DOHH2 (cell line): ENCODE data around the gene ALK.

Experiments used
- H3F3A ChIP-seq: fragments of 200-600 bp; sonication (generic), shearing (Covaris generic); 2 replicates; pipeline ENCODE4 v1.6.0; 2016; ENCODE audit warnings: antibody characterized with exemption, mild to moderate bottlenecking; ENCODE audit not compliant: control insufficient read depth, insufficient read depth
- H3K27ac ChIP-seq: fragments of 200-600 bp; sonication (generic); 2 replicates; pipeline ENCODE4 v1.5.1; 2014; ENCODE audit warnings: low read depth, mild to moderate bottlenecking, low read length, moderate library complexity
- H3K27me3 ChIP-seq: fragments of 200-600 bp; sonication (generic); 2 replicates; pipeline ENCODE4 v1.6.1; 2014; ENCODE audit warnings: mild to moderate bottlenecking, low read length, mixed read lengths; ENCODE audit not compliant: control insufficient read depth
- H3K36me3 ChIP-seq: fragments of 200-600 bp; sonication (generic); 2 replicates; pipeline ENCODE4 v1.6.1; 2014; ENCODE audit warnings: mild to moderate bottlenecking, low read length, moderate library complexity, mixed read lengths; ENCODE audit not compliant: control insufficient read depth
- H3K4me1 ChIP-seq: fragments of 200-600 bp; sonication (generic); 2 replicates; pipeline ENCODE4 v1.6.1; 2014; ENCODE audit warnings: mild to moderate bottlenecking, low read length, mixed read lengths; ENCODE audit not compliant: control insufficient read depth
- H3K4me2 ChIP-seq: fragments of 200-600 bp; sonication (generic); 2 replicates; pipeline ENCODE4 v1.6.0; 2014; ENCODE audit warnings: mild to moderate bottlenecking, low read length, moderate library complexity
- H3K4me3 ChIP-seq: fragments of 200-600 bp; sonication (generic); 2 replicates; pipeline ENCODE4 v1.5.1; 2014; ENCODE audit warnings: mild to moderate bottlenecking, low read length, mixed read lengths
- H3K79me2 ChIP-seq: fragments of 200-600 bp; sonication (generic); 2 replicates; pipeline ENCODE4 v1.6.1; 2014; ENCODE audit warnings: mild to moderate bottlenecking, low read length, mixed read lengths; ENCODE audit not compliant: control insufficient read depth
- H3K9me2 ChIP-seq: fragments of 200-600 bp; sonication (generic); replicated peaks from 2 replicates; pipeline ENCODE4 v1.6.1; 2014; ENCODE audit warnings: mild to moderate bottlenecking, low read length, mixed read lengths; ENCODE audit not compliant: control insufficient read depth
- H3K9me3 ChIP-seq: fragments of 200-600 bp; sonication (generic); 2 replicates; pipeline ENCODE4 v1.6.1; 2014; ENCODE audit warnings: antibody characterized with exemption, low read length, mixed read lengths; ENCODE audit not compliant: control insufficient read depth, insufficient read depth
- H4K20me1 ChIP-seq: fragments of 200-600 bp; sonication (generic); 2 replicates; pipeline ENCODE4 v1.6.0; 2014; ENCODE audit warnings: low read depth, mild to moderate bottlenecking, antibody characterized with exemption, low read length, moderate library complexity; ENCODE audit not compliant: control insufficient read depth, insufficient read depth
- EZH2phosphoT487 ChIP-seq: fragments of 200-600 bp; sonication (generic); IDR thresholded peaks from 2 replicates; pipeline ENCODE4 v1.6.1; 2017; ENCODE audit warnings: borderline replicate concordance, mild to moderate bottlenecking, antibody characterized with exemption, low read length, moderate library complexity, mixed read lengths
- TF ChIP-seq, protein P1 (sequence below): fragments of 200-600 bp; sonication (generic); IDR thresholded peaks from one replicate; pipeline ENCODE4 v1.5.1; 2014; ENCODE audit warnings: antibody characterized with exemption, mild to moderate bottlenecking, low read depth, low read length; ENCODE audit not compliant: poor library complexity, severe bottlenecking

Gene ALK

DNA sequence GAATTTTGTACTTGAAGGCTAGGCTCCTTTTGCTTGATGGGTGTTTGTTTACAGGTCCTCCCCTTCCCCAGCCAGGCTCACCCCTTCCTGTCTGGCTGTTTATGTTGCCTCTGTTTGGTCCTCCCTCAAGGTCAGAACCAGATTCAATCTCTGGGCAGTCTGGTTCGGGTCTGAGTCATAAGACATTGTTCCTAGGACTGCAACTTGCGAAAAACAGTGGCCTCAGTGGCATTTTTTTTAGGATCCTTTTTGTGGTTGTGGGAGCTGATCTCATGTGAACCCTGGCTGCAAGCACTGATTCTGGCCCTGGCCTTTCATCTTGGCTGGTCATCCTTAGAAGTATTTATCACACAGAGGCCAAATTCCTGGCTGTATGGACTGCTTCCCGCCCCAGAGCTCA is 435.8 kb downstream of the ALK start:
- Histone ChIP-seq H3K4me1 (no peaks in the 10 kb centered on the region), H3K27me3 (peaks cover 8% of the 10 kb centered on the region; the same call in 1 of the 2 replicates), H3K4me3 (no peak overlapping the region), H3K79me2 (no peaks in the 10 kb centered on the region), H3K4me2 (no peak overlapping the region), H4K20me1 (no peaks in the 10 kb centered on the region), H3F3A (no peaks in the 10 kb centered on the region), H3K9me3 (no peaks in the 10 kb centered on the region), H3K9me2 (no peaks in the 10 kb centered on the region), H3K36me3 (no peaks in the 10 kb centered on the region), H3K27ac (no peak overlapping the region)
- TF ChIP-seq EZH2phosphoT487 = no peak
- TF ChIP-seq, protein P1, sequence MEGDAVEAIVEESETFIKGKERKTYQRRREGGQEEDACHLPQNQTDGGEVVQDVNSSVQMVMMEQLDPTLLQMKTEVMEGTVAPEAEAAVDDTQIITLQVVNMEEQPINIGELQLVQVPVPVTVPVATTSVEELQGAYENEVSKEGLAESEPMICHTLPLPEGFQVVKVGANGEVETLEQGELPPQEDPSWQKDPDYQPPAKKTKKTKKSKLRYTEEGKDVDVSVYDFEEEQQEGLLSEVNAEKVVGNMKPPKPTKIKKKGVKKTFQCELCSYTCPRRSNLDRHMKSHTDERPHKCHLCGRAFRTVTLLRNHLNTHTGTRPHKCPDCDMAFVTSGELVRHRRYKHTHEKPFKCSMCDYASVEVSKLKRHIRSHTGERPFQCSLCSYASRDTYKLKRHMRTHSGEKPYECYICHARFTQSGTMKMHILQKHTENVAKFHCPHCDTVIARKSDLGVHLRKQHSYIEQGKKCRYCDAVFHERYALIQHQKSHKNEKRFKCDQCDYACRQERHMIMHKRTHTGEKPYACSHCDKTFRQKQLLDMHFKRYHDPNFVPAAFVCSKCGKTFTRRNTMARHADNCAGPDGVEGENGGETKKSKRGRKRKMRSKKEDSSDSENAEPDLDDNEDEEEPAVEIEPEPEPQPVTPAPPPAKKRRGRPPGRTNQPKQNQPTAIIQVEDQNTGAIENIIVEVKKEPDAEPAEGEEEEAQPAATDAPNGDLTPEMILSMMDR = no peak

DNA sequence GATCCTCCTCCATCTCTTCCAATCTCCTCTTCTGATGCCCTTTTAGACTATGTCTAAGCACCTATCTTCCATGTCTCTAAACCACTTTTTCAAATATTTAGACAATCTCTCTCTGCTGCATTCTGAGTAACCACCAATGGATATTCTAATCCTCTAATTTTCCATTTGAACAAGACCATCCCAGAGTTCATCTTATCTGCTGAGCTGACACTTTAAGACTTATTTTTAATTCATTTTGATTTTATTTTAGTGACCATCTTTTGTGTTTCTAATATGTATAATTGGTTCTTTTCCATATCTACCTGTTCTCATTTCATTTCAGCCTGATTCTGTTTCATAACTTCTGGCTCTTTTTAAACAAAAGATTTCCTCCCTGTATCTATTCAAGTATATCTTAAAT is 436.3 kb downstream of the ALK start:
- TF ChIP-seq, protein P1 = no peak
- no peak for TF ChIP-seq EZH2phosphoT487
- H3K4me1 ChIP-seq = no peaks in the 10 kb centered on the region
- H3K27ac ChIP-seq = no peak overlapping the region
- H4K20me1 ChIP-seq = no peaks in the 10 kb centered on the region
- no peaks in the 10 kb centered on the region for H3K9me2 ChIP-seq
- H3K27me3 ChIP-seq = peaks cover 8% of the 10 kb centered on the region; the same call in 1 of the 2 replicates
- no peaks in the 10 kb centered on the region for H3K9me3 ChIP-seq
- H3K4me2 ChIP-seq = no peak overlapping the region
- H3K36me3 ChIP-seq = no peaks in the 10 kb centered on the region
- H3F3A ChIP-seq = no peaks in the 10 kb centered on the region
- no peaks in the 10 kb centered on the region for H3K79me2 ChIP-seq
- H3K4me3 ChIP-seq = no peak overlapping the region

DNA sequence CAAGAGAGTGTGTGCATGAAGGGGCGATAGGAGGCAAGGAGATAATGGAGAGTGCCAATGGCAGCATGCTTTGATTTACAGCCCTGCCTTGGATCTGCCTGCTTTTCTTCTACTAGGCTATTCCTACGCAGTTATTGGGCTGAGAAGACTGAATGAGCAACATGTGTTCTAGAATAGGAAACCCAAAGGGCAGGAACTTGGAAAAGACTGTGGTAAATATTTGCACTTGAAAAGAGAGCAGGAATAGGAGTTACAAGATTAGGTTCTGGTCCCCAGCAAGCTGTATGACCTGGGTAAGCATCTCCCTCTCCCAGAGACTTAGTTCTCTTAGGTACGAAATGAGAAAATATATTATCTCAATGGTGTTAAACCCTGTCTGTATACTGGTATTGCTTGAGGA is 438.5 kb downstream of the ALK start:
- Histone ChIP-seq H3K4me2 (no peak overlapping the region), H3K27ac (no peak overlapping the region), H4K20me1 (no peaks in the 10 kb centered on the region), H3K79me2 (no peaks in the 10 kb centered on the region), H3F3A (no peaks in the 10 kb centered on the region), H3K4me1 (no peaks in the 10 kb centered on the region), H3K9me3 (no peaks in the 10 kb centered on the region), H3K27me3 (peaks cover 8% of the 10 kb centered on the region; the same call in 1 of the 2 replicates), H3K9me2 (no peaks in the 10 kb centered on the region), H3K4me3 (no peak overlapping the region), H3K36me3 (no peaks in the 10 kb centered on the region)
- TF ChIP-seq, protein P1 = no peak
- TF ChIP-seq EZH2phosphoT487 = no peak

DNA sequence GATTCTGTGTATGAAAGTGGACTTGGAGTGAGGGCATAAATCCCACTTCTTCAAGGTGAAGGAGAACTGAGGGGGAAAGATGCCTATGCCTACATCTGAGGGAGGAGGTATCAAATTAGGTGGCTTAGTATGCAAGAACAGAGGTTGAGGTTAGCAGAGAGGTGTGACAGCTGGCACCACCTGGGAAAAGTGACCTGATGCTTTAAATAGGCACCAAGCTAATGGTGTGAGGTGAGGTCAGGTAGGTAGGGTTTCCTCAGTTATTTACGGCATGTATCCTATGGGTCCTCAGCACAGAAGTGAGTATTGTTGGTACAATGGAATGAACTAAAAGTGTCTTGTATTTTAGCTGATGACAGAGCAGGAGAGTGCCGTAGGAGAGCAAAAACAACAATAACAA is 439.0 kb downstream of the ALK start:
- H3K36me3 ChIP-seq = no peaks in the 10 kb centered on the region
- TF ChIP-seq, protein P1 = no peak
- TF ChIP-seq EZH2phosphoT487 = no peak
- no peaks in the 10 kb centered on the region for H4K20me1 ChIP-seq
- no peaks in the 10 kb centered on the region for H3K9me3 ChIP-seq
- H3K4me2 ChIP-seq = no peak overlapping the region
- no peaks in the 10 kb centered on the region for H3K79me2 ChIP-seq
- H3K27me3 ChIP-seq = peaks cover 8% of the 10 kb centered on the region; the same call in 1 of the 2 replicates
- no peaks in the 10 kb centered on the region for H3K4me1 ChIP-seq
- H3K9me2 ChIP-seq = no peaks in the 10 kb centered on the region
- no peak overlapping the region for H3K27ac ChIP-seq
- H3F3A ChIP-seq = no peaks in the 10 kb centered on the region
- H3K4me3 ChIP-seq = no peak overlapping the region
